H1 (cell line): Measurements from ENCODE around the gene DNER. TPM values are rescaled to one million over a fixed set of nuclear protein-coding genes. Genes with fewer than 3 reads are reported as not detected.

Experiments used
- ATF2 ChIP-seq: IDR thresholded peaks from 2 replicates; pipeline ENCODE4 v1.6.1; 2012; ENCODE audit warnings: low read length, inconsistent platforms
- polyA plus RNA-seq, 7 experiments: library from polyadenylated mRNA; depleted of rRNA in 3 of 7; stranded (reverse) in 5 of 7; unstranded in 2 of 7; fragments of >200 nt in 5 of 7; fragments of 200-250 nt in 2 of 7; gene quantifications; 1 replicate in 5 of 7; 2 replicates in 1 of 7; 4 replicates in 1 of 7; pipeline versions ENCODE4 v1.2.1 to v1.2.3, GENCODE V29; 2011 to 2013; ENCODE audit warnings: missing spikeins in 2 of 7, mixed read lengths in 2 of 7
- total RNA-seq: library from RNA; stranded (reverse); fragmentation: NEBNext Ultra II Directional; extraction: Animal tissue kit (Norgen Biotek cat#: 25700); gene quantifications from 2 replicates; pipeline ENCODE4 v1.2.1, GENCODE V29; 2021

Gene DNER
- total and polyA plus RNA-seq, 2 of the 8 experiments (the other 6 are each of a cell fraction or from before 2014, with no cell fraction given): 6.8 to 16.3 TPM

- TF ChIP-seq ATF2: no peak
- TF ChIP-seq, all 59 proteins: peak for 0
These were observed 26.2 kb downstream of the DNER start (continued) for GRCh38 chr2:229688141-229688540.
